HG02840 (cell line): ENCODE results near the gene PLA2G4F.

Source experiments
- ATAC-seq: cut with Tn5 transposase; IDR thresholded peaks from one replicate; pipeline ENCODE4 v1.9.1; 2021; ENCODE audit warnings: mild to moderate bottlenecking, moderate library complexity, moderate number of reproducible peaks; ENCODE audit not compliant: unreplicated experiment, low FRiP score

The PLA2G4F gene

DNA sequence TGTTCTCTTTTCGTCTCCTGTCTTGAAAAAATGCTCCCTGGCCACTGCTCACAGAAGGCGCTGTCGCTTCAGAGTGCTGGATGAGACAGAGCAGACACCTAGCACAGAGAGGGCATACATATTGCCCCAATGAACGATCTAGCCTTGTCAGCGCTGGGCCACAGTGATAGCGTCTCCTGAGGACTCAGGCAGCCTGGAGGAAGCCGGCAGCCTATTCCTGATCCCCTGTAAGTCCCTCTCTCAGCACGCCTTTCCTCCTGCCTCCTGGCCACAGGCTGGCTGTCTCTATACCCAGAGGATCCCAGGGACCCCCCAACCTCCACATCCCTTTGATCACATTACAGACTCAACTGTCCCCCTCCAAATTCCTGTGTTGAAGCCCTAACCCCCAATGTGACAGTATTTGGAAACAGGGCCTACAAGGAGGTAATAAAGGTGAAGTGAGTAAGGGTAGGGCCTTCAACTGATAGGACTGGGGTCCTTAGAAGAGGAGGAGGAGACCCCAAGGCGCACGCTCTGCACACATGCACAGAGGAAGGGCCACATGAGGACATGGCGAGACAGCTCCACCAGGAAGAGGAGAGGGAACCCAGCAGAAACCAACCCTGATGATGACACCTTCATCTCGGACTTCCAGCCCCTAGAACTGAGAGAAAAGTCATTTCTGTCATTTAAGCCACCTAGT is 7.5 kb downstream of the PLA2G4F start:
- no peak for ATAC-seq

DNA sequence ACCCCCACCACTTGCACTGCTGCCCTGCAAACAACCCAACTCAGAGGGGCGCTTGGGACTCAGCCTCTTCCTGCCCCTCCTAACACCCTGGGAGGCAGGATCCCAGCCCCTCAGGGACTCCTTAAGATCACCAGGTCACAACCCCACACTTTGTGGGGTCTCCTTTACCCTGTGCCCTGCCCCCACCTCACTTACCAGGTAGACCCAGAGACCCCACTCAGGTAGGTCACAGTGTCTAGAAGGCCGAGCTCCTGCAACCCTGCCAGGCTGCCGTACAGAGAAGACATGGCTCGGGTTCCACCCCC is 9.1 kb downstream of the PLA2G4F start:
- ATAC-seq: no peak

DNA sequence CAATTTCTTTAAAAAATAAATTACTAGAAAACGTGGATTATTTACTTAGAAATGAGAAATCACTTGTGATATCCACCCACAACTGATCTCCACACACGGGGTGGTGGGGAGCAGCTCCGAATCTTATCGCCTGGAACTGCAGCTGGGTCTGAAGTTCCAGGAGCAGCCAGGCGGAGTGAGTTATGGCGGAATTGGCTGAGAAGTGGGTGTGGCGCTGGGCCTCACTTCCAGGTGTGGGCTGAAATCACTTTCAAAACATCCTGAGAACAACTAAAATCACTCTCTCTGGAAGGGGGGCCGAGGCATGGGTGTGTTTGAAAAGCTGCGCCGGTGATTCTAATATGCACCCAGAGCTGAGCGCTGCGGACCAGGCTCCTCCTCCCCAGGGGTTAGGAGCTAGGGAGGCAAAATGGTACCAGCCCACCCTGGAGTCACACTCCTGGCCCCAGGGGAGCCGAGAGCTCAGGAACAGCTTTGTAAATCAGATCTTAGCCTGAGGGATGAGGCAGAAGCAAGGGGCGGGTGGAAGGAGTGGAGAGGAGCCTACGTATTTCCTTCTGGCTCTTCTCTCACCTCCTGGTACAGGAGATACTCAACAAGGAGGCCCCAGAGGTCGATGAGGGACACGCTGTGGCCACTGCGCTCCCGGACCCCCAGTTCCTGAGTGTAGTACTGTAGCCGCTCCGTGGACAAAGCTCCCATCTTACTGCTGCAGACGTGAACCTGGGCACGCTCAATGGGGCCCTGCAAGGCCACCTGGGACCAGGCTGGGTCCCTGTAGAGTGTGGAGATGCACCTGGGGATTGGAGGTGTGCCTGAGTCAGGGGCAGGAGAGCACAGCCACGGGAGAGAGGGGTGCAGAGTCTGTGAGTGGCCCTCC is 9.6 kb downstream of the PLA2G4F start:
- no peak for ATAC-seq

DNA sequence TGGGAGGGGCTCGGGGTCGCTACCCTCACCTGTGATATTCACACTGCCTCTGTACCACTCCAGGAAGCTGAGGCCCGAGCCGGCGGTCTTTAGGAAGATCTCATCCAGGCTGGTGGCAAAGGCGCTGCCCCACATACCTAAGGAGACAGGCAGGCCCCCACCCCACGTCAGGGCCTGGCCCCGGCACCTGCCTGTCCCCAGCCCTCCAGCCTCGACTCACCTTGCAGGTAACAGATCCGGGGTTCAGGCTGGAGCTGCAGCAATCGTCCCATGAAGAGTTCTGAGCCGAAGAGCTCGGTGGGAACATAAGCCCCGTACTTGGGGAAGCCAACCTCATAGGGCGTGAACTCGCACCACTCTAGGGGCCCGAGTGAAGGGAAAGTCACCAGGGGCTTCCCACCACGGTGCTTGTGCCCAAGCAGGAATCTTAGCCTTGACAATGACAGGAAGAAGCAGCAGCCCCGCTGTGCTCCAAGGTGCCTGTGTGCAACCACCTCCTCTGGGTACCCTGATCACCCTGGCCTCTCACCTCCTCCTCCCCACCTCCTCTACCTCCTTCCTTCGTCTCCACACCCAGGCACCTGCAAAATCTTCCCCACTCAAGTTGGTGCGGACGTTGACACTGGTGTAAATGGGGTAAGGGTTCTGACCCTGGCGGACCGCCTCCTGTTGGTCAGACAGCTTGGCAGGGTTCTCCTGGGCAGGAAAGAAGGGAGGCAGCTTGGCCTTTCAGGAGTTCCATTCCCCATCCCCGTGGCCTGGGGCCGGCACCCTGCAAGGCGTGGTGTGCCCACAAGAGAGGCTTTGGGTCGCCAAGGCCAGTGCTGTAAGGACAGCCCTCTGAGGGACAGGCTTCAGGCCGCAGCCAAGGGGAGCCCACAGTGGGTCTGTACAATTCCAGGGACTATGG is 10.6 kb downstream of the PLA2G4F start:
- ATAC-seq: no peak

DNA sequence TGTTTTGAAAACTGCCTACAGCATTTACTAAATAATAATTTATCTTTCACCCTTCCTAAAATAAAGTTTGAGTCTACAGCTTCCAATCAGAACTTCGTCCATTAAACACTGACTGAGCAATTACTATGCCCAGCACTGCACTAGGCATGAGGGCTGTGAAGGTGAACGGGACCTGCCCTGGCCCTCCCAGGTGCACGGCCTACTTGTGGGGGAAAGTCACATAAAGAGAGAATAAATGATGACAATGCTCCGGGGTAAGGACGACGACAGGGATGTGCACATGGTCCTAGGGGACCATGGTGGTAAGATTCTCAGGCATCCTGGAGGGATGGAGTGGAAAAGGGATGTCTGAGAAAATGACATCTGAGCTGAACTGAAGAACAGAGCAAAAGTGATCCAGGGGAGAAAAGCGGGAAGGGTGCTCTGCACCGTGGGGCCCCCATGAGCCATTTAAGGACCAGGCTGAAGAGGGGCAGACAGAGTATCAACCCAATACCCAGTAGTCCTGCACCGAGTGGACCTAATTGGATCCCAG is 11.5 kb downstream of the PLA2G4F start:
- ATAC-seq: no peak

DNA sequence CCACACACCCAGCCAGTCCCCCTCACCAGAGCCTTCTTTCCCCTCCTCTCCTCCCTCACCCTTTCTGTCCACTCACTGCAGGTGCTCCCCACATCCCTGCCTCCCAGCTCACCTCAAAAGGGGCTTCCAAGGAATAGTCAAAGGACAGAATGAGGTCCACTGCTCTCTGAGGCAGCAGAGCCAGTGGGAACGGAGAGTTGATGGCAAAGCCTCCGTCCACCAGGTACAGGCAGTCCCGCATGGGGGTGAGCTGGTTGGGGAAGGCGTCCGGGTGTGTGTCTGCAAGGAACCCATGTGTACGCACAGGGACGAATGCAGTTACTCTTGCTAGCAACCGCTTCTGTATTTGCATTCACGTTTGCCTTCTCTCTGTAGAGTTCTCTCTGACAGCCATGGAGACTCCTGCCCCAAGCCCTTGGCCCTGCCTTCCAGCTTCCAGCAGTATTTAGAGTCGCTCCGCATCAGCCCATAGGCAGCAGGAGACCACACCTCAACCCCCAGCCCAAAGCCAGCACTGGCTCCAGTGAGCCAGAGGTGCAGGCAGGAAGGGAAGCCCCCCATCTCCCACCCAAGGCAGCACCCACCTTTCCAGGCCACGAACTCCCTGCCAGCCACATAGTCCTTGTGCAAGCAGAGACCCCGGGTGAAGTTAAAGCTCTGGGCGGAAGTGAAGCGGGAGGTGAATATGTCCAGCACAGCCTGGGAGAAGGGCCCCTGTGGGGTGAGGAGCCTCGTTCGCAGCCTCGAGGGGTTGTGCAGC is 12.4 kb downstream of the PLA2G4F start:
- no peak for ATAC-seq

DNA sequence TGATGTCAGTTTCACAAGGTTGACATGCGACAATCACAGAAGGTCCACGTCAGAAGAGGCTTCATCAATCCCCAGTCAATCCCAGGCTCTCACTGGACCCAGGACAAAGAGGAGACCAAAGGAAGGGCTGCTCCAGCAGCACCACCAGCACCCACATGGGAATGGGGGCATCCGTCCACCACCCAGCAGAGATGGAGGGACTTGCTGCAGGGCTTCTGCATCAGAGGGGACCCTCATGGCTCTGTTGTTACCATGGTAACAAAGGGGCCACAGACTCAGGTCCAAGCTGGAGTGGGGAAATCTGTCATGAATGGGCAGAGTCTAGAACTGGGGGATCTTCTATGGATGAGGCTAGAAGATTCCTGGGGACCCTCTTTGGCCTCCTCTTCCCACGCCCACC is 13.1 kb downstream of the PLA2G4F start:
- no peak for ATAC-seq

DNA sequence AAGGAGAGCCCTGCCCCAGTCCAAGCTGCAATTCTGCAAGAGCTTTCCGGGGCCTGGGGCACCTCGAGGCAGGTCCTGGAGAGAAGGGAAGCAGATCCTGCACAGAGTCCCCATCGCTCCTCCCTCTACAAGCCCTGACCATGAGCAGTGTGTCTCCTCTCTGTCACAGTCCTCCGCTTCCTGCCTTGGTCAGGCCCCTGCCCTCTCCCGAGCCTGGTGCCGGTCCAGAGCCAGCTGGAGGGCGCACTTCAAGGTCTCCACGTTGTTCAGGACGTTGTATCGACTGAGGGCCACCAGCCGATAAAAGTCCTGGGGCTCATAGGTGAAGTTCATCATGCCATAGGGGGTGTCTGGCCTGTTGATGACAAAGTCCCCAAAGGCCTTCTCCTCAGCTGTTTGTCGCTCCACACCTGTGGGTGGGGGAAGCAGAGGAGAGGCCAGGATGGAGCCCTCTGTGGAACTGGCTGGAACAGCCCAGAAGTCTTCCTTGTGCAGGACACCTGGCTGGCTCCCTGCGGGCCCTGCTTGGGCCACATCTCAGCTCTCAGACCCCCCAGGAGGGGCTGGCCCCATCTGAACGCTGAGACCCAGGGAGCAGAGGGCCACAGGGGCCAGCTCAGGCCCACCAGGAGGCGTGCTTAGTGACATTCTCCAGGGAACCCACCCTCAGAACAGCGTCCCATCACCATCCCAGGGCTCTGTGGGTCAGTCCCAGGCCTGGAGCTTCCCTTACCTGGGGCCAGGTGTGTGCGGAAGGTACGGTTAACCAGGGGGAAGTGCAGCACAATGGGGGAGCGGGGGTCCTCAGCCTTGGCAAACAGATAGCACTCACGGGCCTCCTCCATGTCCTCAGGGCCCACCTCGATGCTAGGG is 14.4 kb downstream of the PLA2G4F start:
- no peak for ATAC-seq

DNA sequence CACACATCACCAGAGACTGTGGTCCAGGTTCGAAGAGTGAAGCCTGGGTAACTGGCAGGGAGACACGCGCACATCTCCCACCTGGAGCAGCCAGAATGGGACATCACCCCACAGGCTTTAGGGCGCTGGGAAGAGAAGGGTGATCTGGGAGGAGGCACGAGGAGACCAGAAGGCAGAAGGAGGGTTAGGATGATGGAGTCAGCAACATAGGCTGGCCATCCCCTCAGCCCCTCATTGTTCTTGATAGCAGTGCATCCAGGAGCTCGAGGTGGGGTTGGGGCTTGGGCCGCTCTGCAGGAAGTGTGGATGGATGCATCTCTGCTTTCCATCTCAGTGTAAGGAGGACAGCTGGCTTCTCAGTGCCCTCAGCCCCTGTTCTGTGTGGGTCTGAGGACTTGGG is 15.2 kb downstream of the PLA2G4F start:
- no peak for ATAC-seq

DNA sequence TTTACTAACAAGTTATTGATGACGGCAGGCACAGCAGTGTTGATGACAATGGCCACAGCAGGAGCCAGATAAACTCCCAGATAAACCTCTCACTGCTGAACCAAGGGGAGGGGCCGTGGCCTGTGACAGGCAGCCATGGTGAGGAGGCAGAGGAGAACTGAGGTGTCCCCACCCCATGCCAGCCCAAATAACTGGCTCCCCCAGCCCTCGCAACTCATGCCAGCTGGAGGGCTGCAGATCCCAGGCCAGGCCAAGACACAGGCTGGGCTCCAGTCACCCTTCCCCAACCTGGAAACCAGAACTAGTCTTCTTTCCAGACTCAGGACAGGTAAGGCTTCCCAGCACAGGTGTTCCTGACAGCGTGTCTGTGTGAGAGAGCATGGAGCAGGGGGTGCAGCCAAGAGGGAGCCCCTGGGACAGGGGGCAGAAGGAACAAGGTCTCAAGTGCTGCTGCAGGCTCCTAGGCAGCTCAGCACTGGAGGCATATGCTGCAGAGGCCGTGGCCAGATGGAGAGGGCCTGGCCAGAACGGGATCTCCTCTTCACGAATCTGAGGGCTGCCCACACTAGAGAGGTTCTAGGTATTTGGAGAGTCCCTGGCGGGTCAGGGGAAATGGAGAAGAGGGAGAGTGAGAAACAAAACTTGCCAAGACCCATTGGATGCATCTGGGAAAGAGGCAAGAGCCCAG is 15.9 kb downstream of the PLA2G4F start:
- no peak for ATAC-seq

DNA sequence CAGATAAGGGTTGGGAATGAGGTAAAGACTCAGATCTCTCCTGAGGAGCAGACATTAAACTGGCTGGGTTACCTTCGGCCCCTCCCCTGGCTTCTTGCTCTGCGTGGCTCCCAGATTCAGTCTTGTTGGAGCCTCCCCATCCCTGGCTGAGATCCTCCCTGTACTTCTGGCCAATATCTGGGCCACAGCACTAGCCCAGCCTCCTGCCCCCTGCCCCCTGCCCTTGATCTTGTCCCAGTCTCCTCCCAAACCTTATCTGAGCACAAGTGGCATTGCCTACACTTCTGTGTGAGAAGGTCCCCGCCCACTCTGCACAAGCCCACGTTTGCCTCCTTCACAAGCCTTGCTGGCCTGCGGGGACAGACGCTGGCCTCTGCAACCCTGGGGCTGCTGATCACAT is 16.8 kb downstream of the PLA2G4F start:
- ATAC-seq: no peak

DNA sequence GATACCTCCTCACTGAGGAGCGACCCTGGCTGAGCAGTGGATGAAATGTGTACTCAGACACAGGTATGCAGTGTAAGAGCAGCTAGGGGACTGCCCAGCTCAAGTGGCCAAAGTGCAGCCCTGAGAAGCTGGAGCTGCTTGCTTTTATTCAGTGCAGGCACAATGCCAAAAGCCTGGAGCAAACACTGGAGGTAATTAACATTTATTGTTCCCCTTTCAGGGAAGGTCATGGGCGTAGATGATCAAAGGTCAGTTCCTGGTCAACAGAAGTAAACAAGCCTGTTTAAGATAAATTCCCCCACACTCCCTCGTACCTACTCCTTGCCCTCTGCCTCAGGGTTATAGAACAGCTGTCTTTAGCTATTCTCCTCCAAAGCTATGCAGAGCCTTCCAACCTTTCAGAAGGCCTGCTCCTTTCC is 17.5 kb downstream of the PLA2G4F start:
- ATAC-seq: no peak

DNA sequence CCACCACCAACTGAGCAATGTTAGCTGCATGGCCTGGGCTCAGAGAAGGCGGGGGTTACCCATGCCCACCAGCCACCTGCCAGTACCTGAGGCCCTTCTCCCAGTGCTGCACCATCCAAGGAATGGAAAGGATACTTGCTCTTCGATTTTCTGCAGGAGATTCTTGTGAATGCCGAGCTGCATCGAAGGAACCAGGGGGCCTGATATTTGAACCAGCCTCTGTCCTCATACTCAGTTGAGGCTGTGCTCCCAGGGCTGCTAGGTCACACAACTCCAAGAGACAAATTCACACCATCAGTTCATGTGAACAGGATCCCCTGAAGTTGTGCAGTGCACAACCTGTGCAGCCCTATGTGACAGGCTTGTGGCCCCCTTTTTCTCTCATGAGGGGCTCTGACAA is 18.0 kb downstream of the PLA2G4F start:
- ATAC-seq: no peak

DNA sequence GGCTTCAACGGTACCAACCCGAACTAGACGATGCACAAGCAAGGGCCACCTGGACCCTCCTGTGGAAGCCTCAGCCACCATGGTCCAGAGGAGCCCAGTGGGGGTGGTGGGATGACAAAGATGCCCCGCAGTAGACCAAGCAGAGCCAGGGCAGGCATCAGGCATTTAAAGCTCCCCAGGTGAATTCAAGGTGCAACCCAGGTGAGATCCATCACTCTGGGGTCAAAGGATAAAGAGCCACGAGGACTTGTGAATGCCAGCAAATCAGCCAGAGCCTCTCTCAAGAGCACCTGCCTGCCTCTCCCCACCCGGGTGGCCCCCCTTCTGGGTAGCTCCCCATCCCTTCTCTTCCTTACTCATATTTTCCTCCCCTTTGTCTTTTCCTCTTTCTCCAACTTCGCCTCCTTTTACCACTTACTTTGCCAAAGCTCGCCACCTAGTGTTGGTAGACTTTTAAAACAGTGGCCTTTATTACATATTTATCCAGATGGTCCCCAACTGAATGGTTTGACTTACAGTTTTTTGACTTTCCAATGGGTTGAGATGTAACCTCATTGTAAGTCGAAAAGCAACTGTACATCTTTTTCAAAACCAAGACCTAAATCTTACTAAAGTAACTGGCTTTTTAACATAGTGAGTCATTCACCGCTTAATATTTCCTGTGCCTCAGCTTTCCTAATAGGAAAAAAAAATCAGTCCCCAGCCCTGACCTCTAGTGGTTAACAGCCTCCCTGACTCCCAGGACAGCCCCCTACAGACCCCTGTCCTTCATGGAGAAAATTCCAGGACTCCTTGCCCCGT is 18.8 kb downstream of the PLA2G4F start:
- no peak for ATAC-seq

DNA sequence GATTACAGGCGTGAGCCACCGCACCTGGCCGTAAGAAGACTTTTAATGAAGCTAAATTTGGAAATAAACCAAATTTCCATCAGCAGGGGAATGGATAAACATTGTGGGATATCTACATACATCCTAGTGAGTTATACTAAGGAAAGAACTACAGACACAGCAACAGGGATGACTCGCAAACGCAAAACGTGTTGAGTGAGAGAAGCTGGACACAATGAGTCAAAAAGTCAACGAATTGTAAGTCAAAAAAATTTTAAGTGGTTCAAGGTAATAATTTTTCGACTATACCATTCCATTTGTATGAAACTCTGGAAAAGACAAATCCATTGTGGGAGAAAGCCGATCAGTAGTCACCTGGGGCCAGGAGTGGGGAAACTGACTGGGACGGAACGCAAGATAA is 19.9 kb downstream of the PLA2G4F start:
- no peak for ATAC-seq

DNA sequence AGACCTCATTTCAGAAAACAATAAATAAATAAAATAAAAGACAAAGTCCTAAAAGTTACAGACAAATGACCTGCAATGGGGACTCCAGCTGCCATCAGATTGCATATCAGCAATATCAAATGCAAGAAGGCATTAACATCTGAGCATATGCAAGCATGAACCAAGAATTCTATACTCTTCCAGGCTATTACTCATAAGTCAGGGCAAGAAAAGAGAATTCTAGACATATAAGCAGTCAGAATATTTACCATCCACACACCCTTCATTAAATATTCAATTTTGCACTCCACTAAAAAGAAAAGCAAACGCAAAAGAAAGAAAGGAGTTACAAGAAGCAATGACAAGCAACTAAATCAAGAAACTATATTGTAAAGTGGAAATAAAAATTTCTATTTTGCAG is 21.1 kb downstream of the PLA2G4F start:
- ATAC-seq: no peak

DNA sequence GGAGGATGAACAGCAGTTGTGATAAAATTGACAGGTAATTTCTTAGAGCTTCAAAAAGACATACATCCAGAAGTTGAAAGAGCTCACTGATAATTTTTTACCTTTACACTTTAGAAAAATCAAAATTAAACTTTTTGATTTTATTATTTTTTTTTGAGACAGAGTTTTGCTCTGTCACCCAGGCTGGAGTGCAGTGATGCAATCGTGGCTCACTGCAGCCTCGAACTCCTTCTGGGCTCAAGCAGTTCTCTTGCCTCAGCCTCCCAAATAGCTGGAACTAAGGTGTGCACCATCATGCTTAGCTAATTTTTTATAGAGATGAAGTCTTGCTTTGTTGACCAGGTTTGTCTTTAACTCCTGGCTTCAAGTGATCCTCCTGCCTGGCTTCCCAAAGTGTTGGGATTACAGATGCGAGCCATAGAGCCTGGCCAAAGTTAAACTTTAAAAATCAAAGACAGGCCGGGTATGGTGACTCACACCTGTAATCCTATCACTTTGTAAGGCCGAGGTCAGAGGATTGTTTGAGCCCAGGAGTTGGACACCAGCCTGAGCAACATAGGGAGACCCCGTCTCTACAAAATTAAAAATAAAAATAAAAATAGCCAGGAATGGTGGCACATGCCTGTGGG is 21.7 kb downstream of the PLA2G4F start:
- ATAC-seq: no peak
